ENCODE measurements around the gene ZFP36.
"Not testable (repeated sequence)": the region's sequence is repeated elsewhere in the genome, so short reads cannot be mapped to it uniquely, and the experiment has no call there.

Gene ZFP36

DNA sequence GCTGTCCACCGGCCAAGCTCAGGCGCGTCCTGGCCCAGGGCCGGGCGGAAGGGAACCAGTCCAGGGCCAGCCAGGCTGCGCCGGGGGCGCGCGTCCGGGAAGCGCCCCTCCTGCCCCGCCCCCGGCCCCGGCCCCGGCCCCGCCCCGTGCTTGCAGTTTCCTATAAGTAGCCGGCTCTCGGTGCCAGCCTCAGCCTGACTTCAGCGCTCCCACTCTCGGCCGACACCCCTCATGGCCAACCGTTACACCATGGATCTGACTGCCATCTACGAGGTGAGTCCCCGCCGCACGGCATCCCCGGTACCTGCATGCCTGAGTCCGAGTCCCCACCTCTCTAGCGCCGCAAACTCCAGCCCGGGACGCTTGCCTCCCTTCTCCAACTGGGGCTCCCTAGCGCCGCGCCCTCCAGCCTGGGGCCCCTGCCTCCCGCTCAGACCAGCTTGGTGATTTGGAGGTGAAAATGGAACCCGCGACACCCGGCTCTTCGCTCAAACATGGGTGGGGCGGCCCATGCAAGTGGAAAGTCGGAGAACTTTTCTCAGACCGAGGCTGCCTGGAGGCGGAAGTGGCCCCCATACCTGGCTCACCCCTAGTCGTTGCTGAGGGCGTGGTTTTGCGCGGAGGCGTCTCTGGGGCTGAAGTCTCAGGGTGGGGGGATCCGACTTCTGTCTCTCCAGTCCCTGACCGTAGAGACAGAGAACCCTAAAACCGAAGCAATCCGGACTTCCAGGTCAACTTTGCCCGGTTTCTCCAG is at the start of gene ZFP36:
TSS of gene ZFP36 (plus strand) at position 192 of the 754 bp plus-strand sequence. CDS start at position 250, 58 bp downstream.
- DNase-seq, result peak; percentile 63

DNA sequence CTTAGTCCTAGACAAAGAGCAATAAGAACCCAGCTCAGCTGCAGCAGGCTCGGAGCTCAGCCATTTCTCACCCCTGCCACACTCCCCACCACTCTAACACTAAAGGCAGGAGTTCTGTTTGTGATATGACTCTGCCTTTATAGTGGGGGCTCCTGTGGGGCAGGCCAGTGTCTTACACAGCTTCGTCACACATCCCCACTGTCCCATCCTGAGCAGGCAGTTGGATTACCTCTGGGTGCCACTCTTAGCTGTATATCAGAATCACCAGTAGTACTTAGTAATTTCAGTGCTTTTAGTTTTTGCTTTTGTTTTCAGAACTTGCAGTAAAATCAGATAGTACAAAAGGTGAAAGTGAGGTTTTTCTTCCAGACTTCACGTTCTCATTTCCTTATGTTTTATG is 47.6 kb upstream of the ZFP36 start:
- DNase-seq, result no peak

DNA sequence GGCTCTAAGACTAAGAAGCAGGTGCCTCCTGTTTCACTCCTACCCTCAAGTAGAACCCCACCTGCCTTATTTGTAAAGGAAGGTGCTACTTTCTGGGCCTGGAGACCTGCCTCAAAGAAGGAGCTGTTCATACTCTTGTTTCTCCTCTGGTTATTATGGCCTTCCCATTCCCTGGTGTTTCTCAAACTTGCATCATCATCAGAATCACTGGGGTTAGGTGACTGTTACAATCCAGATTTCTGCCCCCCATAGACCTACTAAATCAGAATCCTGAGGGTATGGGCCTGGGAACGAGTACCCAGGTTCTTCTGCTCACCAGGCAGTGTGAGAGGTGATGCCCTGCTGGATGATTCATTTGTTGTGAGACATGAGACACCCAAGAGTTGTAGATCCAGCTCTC is 46.0 kb upstream of the ZFP36 start:
- no peak for DNase-seq

DNA sequence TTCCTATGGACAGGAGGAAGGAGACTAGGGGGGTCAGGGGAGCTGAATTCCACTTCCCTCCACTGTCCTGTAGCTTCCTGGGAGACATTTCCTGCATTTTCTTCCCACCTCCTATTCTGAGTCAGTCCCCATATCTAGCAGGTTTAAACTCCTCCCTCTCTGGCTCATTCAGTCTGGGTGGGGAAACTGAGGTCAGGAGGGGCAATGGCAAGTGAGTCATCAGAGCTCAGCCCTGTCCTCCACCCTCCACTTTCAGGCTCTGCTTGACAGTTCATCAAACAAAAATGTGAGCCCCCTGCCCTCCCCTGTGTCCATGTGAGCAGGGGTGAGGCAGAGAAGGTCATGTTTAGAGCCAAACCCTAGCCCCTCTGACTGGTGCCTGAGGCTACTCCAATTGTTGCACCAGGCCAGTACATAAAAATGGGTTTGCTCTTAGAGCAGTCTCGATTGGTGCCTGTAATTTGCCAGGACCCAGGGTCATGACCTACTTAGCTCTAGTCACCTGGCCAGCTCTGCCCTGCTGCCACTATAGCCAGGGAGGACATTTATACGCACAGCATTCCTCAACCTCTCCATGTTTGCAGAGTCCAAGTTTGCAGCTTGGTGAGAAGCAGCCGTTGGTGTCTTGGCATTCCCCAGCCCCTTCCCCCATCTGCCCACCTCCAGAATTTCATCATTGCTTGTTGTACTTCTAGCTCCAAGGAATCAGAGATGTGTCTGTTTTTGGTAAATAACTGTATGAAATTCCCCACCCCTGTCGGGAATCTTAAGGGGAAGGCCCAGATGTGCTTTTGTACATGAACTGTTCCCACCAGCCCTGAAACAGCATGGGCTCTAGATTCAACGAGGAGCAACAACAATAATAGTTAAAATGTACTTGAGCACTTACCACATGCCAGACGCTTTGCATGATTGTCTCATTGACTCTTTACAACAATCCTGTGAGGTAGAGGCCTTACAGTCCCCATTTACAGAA is 43.7 kb upstream of the ZFP36 start:
- DNase-seq, result no peak

DNA sequence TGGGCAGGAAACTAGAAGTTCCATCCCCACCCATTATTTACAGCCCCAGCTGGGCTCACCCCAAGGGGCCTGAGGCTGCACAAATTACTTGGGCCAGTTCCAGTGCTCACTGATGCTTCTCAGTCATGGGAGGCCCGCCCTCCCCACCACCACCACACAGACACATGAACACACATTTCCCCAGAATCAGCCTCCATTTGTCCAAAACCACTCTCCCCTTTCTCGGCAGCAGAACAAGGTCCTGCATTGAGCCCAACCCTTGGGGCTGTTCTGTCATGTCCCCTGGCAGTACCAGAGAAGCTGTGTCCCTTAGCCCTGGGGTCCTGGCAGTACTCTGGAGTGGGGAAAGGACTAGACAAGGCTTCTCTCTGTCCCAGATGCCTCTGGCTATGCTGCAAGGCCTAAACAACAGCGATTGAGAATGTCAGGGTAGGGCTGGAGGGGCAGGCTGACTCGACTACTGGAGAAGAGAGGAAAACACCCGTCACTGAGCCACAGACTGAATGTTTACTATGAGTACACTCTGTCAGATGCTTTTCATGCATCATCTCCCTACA is 42.7 kb upstream of the ZFP36 start:
- no peak for DNase-seq

GRCh38 chr19:39365531-39365930 is 41.1 kb upstream of the ZFP36 start:
- DNase-seq, result no peak

DNA sequence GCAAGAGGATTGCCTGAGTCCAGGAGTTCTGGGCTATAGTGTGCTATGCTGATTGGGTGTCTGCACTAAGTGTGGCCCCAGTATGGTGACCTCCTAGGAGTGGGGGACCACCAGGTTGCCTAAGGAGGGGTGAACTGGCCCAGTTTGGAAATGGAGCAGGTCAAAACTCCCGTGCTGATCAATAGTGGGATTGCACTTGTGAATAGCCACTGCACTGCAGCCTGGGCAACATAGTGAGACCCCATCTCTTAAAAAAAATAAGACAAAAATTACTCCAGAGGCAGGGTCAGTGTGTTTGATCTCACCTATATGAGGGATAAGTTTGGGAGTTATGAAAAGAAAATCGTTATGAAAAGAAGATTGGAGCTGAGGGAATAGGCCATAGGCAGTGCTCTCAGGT is 37.4 kb upstream of the ZFP36 start:
- no peak for DNase-seq

- DNase-seq, result no peak
Observed at GRCh38 chr19:39370735-39371134, 35.9 kb upstream of the ZFP36 start.

DNA sequence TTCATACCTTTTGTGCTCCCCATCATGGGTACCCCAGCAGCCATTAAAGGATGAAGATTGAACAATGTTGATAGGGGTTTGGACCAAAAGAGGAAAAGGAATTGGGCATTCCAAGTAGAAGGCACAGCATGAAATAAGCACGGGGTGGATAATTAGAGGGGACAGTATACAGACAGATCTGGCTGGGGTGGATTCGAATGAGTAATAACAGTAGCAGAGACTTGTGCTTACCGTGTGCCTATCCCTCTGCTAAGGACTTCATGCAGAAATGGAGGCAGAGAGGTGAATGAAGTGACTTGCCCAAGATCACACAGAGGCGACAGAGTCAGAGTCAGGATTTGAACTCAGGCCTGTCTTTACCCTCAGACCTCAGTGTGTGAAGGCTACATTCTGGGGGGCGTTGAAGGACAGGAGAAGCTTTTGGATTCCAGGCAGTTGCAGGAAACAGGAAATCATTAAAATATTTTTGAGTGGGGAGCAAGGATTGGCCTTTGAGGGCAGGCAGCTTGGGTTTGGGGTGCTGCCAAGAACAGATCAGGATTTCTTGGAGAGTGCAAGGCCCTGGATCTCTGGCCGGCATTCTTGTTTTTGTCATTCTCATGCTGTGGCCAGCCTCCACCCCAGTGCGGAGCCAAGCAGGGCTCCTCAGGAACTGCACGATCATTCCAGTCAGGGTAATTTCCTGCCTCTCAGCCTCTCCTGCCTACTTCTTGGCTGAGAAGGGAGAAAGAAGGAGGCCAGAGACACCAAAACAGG is 34.4 kb upstream of the ZFP36 start:
- DNase-seq, result no peak

GRCh38 chr19:39372941-39373340 is 33.7 kb upstream of the ZFP36 start:
- DNase-seq, result no peak

DNA sequence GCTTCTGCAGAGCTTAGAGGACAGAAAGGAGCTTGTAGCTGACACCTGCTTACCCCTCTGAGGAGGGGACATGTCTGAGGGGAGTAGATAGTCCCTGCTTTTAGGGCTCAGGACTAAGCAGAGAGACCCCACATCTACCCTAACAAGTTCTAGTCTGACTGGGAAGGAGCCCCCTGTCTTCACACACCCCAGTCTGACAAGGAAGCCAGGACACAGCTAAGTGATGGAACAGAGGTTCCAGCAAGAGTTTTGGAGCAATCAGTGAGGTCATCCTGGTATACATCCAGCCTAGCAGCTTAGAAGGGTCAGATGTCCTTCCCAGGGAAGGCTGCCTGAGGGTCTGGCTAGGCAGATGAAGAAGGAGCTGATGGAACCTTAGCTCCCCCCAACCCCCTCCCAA is 30.7 kb upstream of the ZFP36 start:
- DNase-seq, result no peak

- DNase-seq, result no peak
Observed at GRCh38 chr19:39377373-39378362, 29.0 kb upstream of the ZFP36 start.

DNA sequence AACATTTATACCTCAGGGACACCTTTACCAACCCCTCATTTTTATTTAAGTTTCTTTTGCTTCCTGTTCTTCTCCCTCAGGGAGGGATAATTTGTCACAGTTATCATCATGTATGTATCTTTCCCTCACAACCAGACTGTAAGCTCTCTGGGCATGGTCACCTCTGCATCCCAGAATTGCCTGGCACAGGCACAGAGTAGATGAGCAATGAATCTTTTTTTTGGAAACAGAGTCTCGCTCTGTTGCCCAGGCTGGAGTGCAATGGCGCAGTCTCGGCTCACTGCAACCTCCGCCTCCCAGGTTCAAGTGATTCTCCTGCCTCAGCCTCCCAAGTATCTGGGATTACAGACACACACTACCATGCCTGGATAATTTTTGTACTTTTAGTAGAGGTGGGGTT is 27.3 kb upstream of the ZFP36 start:
- DNase-seq, result not testable (repeated sequence)

- no peak for DNase-seq
Observed at GRCh38 chr19:39379865-39380396, 26.7 kb upstream of the ZFP36 start.

GRCh38 chr19:39380521-39381502 is 25.8 kb upstream of the ZFP36 start:
- no peak for DNase-seq

GRCh38 chr19:39381910-39382611 is 24.6 kb upstream of the ZFP36 start:
- DNase-seq, result no peak

DNA sequence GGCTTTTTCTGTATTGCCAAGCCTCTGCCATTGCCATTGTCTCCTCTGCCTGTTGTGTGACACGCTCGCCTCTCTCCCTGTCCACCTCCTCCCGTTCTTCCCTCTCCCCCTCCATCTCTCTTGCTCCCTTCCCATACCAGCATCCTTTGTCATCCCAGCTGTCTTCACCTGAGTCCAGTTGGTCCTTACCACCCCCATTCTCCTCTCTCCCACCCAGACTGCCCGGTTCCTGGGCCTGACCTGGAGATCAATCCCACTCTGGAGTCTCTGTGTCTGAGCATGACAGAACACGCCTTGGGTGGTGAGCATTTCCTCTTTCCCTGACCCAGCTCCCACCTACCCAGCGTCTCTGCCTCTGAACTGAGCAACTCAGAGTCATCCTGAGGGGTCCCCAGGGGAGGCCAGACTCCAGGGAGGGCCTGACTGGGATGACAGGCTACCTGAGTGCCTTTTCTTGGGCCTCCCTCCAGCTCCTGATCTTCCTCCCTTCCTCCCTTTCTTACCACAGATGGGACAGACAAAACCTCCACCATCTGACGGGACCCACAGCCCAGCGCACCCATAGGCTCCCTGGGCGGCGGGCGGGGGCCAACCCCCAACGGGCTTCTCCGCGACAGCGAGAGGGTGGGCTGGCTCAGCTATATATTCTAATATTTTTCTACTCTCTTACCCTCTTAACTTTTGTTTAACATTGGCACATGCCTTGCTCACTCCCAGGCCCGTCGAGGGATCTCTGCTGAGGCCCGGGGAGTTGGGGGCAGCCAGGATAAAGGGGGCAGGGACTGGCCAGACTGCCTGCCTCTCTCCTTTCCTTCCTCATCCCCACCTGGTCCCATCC is 23.4 kb upstream of the ZFP36 start:
- DNase-seq, result no peak

DNA sequence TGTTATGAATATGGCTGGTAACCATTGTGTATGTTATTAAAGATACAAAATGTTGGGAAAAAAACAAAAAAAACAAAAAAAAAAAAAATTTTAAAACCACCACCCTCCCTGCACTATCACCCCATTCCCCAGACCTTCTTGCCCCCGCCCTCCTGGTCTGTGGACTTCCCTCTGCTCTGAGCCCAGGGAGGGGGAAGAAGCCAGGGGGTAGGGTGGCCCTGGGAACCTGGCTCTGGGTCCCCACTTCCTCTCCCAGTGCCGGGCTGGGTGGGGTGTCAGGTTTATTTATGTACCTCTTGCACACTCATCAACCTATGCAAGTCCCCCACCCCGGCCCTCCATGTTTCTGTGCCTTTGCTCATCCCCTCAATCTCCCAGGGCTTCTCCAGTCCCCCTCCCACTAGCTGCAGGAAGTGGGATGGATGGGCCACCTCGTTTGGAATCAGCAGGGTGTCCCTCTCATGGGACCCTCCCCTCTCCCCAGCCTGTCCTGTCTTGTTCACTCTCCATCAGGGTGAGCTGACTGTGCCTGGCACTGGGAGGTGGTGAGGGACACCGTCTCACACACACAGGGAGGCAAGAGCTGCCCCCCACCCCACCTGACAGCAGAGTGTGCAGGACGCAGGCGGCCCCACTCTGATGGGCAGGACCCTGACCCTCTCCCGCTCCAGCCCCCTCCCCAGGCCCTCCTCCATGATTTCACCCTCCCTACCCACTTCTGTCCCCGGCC is 21.6 kb upstream of the ZFP36 start:
- DNase-seq, result no peak
